Panc1 (cell line): ENCODE data around the gene MARVELD3. TPM values are rescaled to one million over a fixed set of nuclear protein-coding genes. Genes with fewer than 3 reads are reported as not detected.

Source experiments
- ATAC-seq: fragments of 200-7000 bp; cut with Tn5 transposase; 2 replicates; pipeline ENCODE4 v1.9.1; 2020; ENCODE audit warnings: mild to moderate bottlenecking, moderate library complexity
- BruUV-seq: library from RNA; stranded (reverse); fragments of 400-500 nt; replicated peaks from 2 replicates; lab custom pipeline; 2021; lab: Mats Ljungman, UMichigan
- CTCF ChIA-PET: fragments of 300-600 bp; sonication (Branson Sonifier 250); formaldehyde crosslinking; loops from one replicate; lab custom pipeline; 2022; ENCODE audit warnings: antibody characterized with exemption; lab: Charles Lee
- POLR2A ChIA-PET: fragments of 300-600 bp; sonication (Branson Sonifier 250); formaldehyde crosslinking; loops from one replicate; lab custom pipeline; 2022; ENCODE audit warnings: antibody characterized with exemption; lab: Charles Lee
- DNase-seq: peaks from one replicate; pipeline ENCODE4 v3.0.0-alpha.2; 2010; ENCODE audit warnings: low read depth, low spot score
- H3K27ac ChIP-seq: 2 replicates; pipeline ENCODE4 v1.5.1; 2011; ENCODE audit warnings: mild to moderate bottlenecking, low read length, inconsistent platforms
- H3K27me3 ChIP-seq: fragments of 200-500 bp; sonication (Bioruptor generic); 2 replicates; pipeline ENCODE4 v1.6.0; 2014; ENCODE audit warnings: low read length, inconsistent platforms; ENCODE audit not compliant: control insufficient read depth, insufficient read depth
- H3K36me3 ChIP-seq: fragments of 200-500 bp; sonication (Bioruptor generic); 2 replicates; pipeline ENCODE4 v1.5.1; 2014; ENCODE audit warnings: inconsistent platforms, mild to moderate bottlenecking, low read length, moderate library complexity; ENCODE audit not compliant: control insufficient read depth, insufficient read depth
- H3K4me1 ChIP-seq: 2 replicates; pipeline ENCODE4 v1.5.1; 2011; ENCODE audit warnings: inconsistent platforms, mild to moderate bottlenecking, low read length, moderate library complexity; ENCODE audit not compliant: control insufficient read depth, insufficient read depth
- H3K4me3 ChIP-seq, 2 experiments: 2 replicates each; pipeline ENCODE4 v1.5.1; 2011 to 2012; ENCODE audit warnings: low read depth in 2 of 2, low read length in 2 of 2, mild to moderate bottlenecking in 2 of 2, inconsistent platforms in 1 of 2, moderate library complexity in 1 of 2
- H3K9me3 ChIP-seq: fragments of 200-500 bp; sonication (Bioruptor generic); 2 replicates; pipeline ENCODE4 v1.5.1; 2014; ENCODE audit warnings: low read depth, mild to moderate bottlenecking, inconsistent platforms, low read length, moderate library complexity; ENCODE audit not compliant: control insufficient read depth, insufficient read depth
- POLR2AphosphoS5 ChIP-seq: IDR thresholded peaks from 2 replicates; pipeline ENCODE4 v1.6.1; 2012; ENCODE audit warnings: mild to moderate bottlenecking, low read depth, low read length, moderate library complexity
- SIN3A ChIP-seq: IDR thresholded peaks from 2 replicates; pipeline ENCODE4 v1.6.1; 2012; ENCODE audit warnings: low read depth, mild to moderate bottlenecking, low read length, moderate library complexity, borderline replicate concordance; ENCODE audit not compliant: insufficient read depth
- TCF7L2 ChIP-seq: IDR thresholded peaks from 2 replicates; pipeline ENCODE4 v1.6.1; 2011; ENCODE audit warnings: mild to moderate bottlenecking, low read depth, low read length, inconsistent platforms
- in situ Hi-C: cut with HindIII; loops from 2 replicates; pipeline ENCODE4 v1.10.0; 2016; ENCODE audit warnings: low sequenced_read_pairs, low pct_unique_long_range_greater_than_20kb
- intact Hi-C: fragments of 100-400 bp; cut with micrococcal nuclease; formaldehyde crosslinking; loops from one replicate; pipeline ENCODE4 v1.10.0; 2022; ENCODE audit not compliant: unreplicated experiment
- total RNA-seq: library from RNA; stranded (reverse); gene quantifications from one replicate; pipeline ENCODE4 v1.2.1, GENCODE V29; 2021; ENCODE audit not compliant: unreplicated experiment
- TF ChIP-seq, protein P1 (sequence below), 2 experiments: IDR thresholded peaks; 2 replicates each; pipeline ENCODE4 v1.6.1; 2011 to 2012; ENCODE audit warnings: low read depth in 2 of 2, control low read depth in 1 of 2, low read length in 1 of 2, mild to moderate bottlenecking in 1 of 2, moderate library complexity in 1 of 2; ENCODE audit not compliant: insufficient read depth in 1 of 2
- TF ChIP-seq, protein P2 (sequence below): fragments of 450-650 bp; IDR thresholded peaks from 2 replicates; pipeline ENCODE4 v1.5.1; 2017; ENCODE audit warnings: mild to moderate bottlenecking

Gene MARVELD3
- total RNA-seq, 1 experiment from 2014 or later, result 0.08 TPM

- no peak for DNase-seq
- in situ Hi-C loops, result no loop called here
- H3K36me3 ChIP-seq, result peaks cover 11% of the 10 kb centered on the region
- no TSS peak for BruUV-seq
- no peak for ATAC-seq
- intact Hi-C loops, result no loop called here
- no peak overlapping the region for H3K4me3 ChIP-seq
- no peaks in the 10 kb centered on the region for H3K27me3 ChIP-seq
- no peak overlapping the region for H3K27ac ChIP-seq
- POLR2A ChIA-PET, result no interaction called here
- TF ChIP-seq, protein P1, sequence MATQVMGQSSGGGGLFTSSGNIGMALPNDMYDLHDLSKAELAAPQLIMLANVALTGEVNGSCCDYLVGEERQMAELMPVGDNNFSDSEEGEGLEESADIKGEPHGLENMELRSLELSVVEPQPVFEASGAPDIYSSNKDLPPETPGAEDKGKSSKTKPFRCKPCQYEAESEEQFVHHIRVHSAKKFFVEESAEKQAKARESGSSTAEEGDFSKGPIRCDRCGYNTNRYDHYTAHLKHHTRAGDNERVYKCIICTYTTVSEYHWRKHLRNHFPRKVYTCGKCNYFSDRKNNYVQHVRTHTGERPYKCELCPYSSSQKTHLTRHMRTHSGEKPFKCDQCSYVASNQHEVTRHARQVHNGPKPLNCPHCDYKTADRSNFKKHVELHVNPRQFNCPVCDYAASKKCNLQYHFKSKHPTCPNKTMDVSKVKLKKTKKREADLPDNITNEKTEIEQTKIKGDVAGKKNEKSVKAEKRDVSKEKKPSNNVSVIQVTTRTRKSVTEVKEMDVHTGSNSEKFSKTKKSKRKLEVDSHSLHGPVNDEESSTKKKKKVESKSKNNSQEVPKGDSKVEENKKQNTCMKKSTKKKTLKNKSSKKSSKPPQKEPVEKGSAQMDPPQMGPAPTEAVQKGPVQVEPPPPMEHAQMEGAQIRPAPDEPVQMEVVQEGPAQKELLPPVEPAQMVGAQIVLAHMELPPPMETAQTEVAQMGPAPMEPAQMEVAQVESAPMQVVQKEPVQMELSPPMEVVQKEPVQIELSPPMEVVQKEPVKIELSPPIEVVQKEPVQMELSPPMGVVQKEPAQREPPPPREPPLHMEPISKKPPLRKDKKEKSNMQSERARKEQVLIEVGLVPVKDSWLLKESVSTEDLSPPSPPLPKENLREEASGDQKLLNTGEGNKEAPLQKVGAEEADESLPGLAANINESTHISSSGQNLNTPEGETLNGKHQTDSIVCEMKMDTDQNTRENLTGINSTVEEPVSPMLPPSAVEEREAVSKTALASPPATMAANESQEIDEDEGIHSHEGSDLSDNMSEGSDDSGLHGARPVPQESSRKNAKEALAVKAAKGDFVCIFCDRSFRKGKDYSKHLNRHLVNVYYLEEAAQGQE (IDR thresholded peaks at IDR 0.05; ENCODE audit: insufficient read depth in 1 of 2, low read depth in 2 of 2, low read length in 1 of 2), result no peak
- TF ChIP-seq POLR2AphosphoS5 (no peak), SIN3A (no peak), TCF7L2 (no peak)
- TF ChIP-seq, protein P2, sequence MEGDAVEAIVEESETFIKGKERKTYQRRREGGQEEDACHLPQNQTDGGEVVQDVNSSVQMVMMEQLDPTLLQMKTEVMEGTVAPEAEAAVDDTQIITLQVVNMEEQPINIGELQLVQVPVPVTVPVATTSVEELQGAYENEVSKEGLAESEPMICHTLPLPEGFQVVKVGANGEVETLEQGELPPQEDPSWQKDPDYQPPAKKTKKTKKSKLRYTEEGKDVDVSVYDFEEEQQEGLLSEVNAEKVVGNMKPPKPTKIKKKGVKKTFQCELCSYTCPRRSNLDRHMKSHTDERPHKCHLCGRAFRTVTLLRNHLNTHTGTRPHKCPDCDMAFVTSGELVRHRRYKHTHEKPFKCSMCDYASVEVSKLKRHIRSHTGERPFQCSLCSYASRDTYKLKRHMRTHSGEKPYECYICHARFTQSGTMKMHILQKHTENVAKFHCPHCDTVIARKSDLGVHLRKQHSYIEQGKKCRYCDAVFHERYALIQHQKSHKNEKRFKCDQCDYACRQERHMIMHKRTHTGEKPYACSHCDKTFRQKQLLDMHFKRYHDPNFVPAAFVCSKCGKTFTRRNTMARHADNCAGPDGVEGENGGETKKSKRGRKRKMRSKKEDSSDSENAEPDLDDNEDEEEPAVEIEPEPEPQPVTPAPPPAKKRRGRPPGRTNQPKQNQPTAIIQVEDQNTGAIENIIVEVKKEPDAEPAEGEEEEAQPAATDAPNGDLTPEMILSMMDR, result no peak
- no peaks in the 10 kb centered on the region for H3K9me3 ChIP-seq
- CTCF ChIA-PET, result no interaction called here
- H3K4me1 ChIP-seq, result no peaks in the 10 kb centered on the region
Measured at GRCh38 chr16:71669926-71670536, 44.0 kb downstream of the MARVELD3 start.

DNA sequence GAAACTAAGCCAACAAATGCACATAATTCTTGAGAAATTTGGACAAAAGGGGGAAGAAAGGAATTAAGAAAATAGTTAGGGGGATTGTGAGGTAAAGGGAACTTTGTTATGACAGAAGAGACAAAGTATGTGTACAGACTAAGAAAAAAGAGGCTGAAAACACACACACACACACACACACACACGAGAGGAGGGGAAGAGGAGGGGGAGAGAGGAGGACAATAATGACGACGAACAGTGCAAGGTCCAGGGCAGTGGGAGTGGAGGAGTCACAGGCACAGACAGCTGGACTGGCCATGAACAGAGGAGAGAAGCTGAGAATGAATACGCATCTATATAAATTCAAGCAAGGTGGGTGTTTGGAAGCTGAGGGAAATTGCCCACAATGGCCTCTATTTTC, 44.6 kb downstream of the MARVELD3 start:
- intact Hi-C loops, result no loop called here
- Histone ChIP-seq H3K36me3 (peaks cover 11% of the 10 kb centered on the region), H3K27ac (no peak overlapping the region), H3K27me3 (no peaks in the 10 kb centered on the region), H3K4me1 (no peaks in the 10 kb centered on the region), H3K4me3 (no peak overlapping the region), H3K9me3 (no peaks in the 10 kb centered on the region)
- ATAC-seq, result no peak
- BruUV-seq, result no TSS peak
- POLR2A ChIA-PET, result no interaction called here
- TF ChIP-seq, protein P1 (IDR thresholded peaks at IDR 0.05; ENCODE audit: insufficient read depth in 1 of 2, low read depth in 2 of 2, low read length in 1 of 2), result no peak
- TF ChIP-seq POLR2AphosphoS5, result no peak
- TF ChIP-seq, protein P2, result no peak
- TF ChIP-seq TCF7L2, result no peak
- TF ChIP-seq SIN3A, result no peak
- no peak for DNase-seq
- in situ Hi-C loops, result no loop called here
- CTCF ChIA-PET, result no interaction called here
